Smooth muscle cell (in vitro differentiated cells): Measurements from ENCODE around the gene CA11. TPM values are rescaled to one million over a fixed set of nuclear protein-coding genes. Genes with fewer than 3 reads are reported as not detected.

Experiments
- DNase-seq: peaks from one replicate; lab custom pipeline; 2025; ENCODE audit not compliant: unreplicated experiment; lab: John Stamatoyannopoulos, UW
- H2AFZ ChIP-seq: fragments of 200-600 bp; sonication (generic); 2 replicates; pipeline ENCODE4 v1.6.0; 2016; ENCODE audit warnings: antibody characterized with exemption, low read depth, mild to moderate bottlenecking
- H3F3A ChIP-seq: fragments of 200-600 bp; sonication (generic); 2 replicates; pipeline ENCODE4 v1.6.0; 2017; ENCODE audit warnings: antibody characterized with exemption, low read depth
- H3K27ac ChIP-seq: fragments of 200-600 bp; sonication (generic); 2 replicates; pipeline ENCODE4 v1.5.1; 2016; ENCODE audit warnings: low read depth, mild to moderate bottlenecking
- H3K27me3 ChIP-seq: fragments of 200-600 bp; sonication (generic); 2 replicates; pipeline ENCODE4 v1.6.1; 2016; ENCODE audit warnings: low read depth, mild to moderate bottlenecking
- H3K36me3 ChIP-seq: fragments of 200-600 bp; sonication (generic); 2 replicates; pipeline ENCODE4 v1.5.1; 2016; ENCODE audit warnings: low read depth
- H3K4me1 ChIP-seq: fragments of 200-600 bp; sonication (generic); 2 replicates; pipeline ENCODE4 v1.5.1; 2016; ENCODE audit warnings: low read depth
- H3K4me2 ChIP-seq: fragments of 200-600 bp; sonication (generic); 2 replicates; pipeline ENCODE4 v1.6.0; 2016; ENCODE audit warnings: mild to moderate bottlenecking
- H3K4me3 ChIP-seq: fragments of 200-600 bp; sonication (generic); 2 replicates; pipeline ENCODE4 v1.5.1; 2016; ENCODE audit warnings: mild to moderate bottlenecking
- H3K79me2 ChIP-seq: fragments of 200-600 bp; sonication (generic); 2 replicates; pipeline ENCODE4 v1.6.0; 2016; ENCODE audit warnings: low read depth, mild to moderate bottlenecking
- H3K9ac ChIP-seq: fragments of 200-600 bp; sonication (generic); 2 replicates; pipeline ENCODE4 v1.6.0; 2016; ENCODE audit warnings: low read depth
- H3K9me3 ChIP-seq: fragments of 200-600 bp; sonication (generic); replicated peaks from 2 replicates; pipeline ENCODE4 v1.5.1; 2016; ENCODE audit warnings: low read depth
- H4K20me1 ChIP-seq: fragments of 200-600 bp; sonication (generic); 2 replicates; pipeline ENCODE4 v1.6.0; 2016; ENCODE audit warnings: low read depth
- WGBS: methylation state at CpG from one replicate; pipeline ENCODE4 v1.1.7; 2016; ENCODE audit warnings: low lambda C conversion rate; 5-methylcytosine and 5-hydroxymethylcytosine counted together
- polyA plus RNA-seq: library from polyadenylated mRNA; unstranded; fragments of >200 nt; fragmentation: Nextera tagmentation; extraction: Ambion mirVana; gene quantifications from 2 replicates; pipeline ENCODE4 v1.2.1, GENCODE V29; 2016
- total RNA-seq: library from RNA; depleted of rRNA; stranded (reverse); fragments of >200 nt; gene quantifications from 2 replicates; pipeline ENCODE4 v1.2.3, GENCODE V29; 2014
- TF ChIP-seq, protein P1 (sequence below): fragments of 200-600 bp; sonication (generic); IDR thresholded peaks from 2 replicates; pipeline ENCODE4 v1.5.1; 2017; ENCODE audit warnings: borderline replicate concordance, mild to moderate bottlenecking, antibody characterized with exemption; ENCODE audit not compliant: insufficient read depth, poor library complexity, severe bottlenecking

CA11 gene
- total and polyA plus RNA-seq, 2 experiments from 2014 or later, result 0.09 to 6.9 TPM

GRCh38 chr19:48670699-48671445 lies 24.9 kb upstream of the CA11 start:
- H3K4me2 ChIP-seq, result no peak overlapping the region
- WGBS, result 83% methylated on average over 21 of the region's 21 CpGs
- peaks cover 7% of the 10 kb centered on the region for H3K4me1 ChIP-seq
- no peaks in the 10 kb centered on the region for H3K36me3 ChIP-seq
- no peaks in the 10 kb centered on the region for H3K79me2 ChIP-seq
- no peak overlapping the region for H2AFZ ChIP-seq
- H3K9ac ChIP-seq, result no peak overlapping the region
- no peaks in the 10 kb centered on the region for H3K27me3 ChIP-seq
- no peaks in the 10 kb centered on the region for H4K20me1 ChIP-seq
- H3K4me3 ChIP-seq, result no peak overlapping the region
- no peaks in the 10 kb centered on the region for H3K9me3 ChIP-seq
- H3K27ac ChIP-seq, result no peak overlapping the region
- TF ChIP-seq, protein P1, sequence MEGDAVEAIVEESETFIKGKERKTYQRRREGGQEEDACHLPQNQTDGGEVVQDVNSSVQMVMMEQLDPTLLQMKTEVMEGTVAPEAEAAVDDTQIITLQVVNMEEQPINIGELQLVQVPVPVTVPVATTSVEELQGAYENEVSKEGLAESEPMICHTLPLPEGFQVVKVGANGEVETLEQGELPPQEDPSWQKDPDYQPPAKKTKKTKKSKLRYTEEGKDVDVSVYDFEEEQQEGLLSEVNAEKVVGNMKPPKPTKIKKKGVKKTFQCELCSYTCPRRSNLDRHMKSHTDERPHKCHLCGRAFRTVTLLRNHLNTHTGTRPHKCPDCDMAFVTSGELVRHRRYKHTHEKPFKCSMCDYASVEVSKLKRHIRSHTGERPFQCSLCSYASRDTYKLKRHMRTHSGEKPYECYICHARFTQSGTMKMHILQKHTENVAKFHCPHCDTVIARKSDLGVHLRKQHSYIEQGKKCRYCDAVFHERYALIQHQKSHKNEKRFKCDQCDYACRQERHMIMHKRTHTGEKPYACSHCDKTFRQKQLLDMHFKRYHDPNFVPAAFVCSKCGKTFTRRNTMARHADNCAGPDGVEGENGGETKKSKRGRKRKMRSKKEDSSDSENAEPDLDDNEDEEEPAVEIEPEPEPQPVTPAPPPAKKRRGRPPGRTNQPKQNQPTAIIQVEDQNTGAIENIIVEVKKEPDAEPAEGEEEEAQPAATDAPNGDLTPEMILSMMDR, result no peak
- no peaks in the 10 kb centered on the region for H3F3A ChIP-seq
- no peak for DNase-seq

GRCh38 chr19:48669903-48670668 lies 24.1 kb upstream of the CA11 start:
- peaks cover 7% of the 10 kb centered on the region for H3K4me1 ChIP-seq
- TF ChIP-seq, protein P1, result no peak
- no peak for DNase-seq
- no peak overlapping the region for H2AFZ ChIP-seq
- no peaks in the 10 kb centered on the region for H3F3A ChIP-seq
- H3K36me3 ChIP-seq, result no peaks in the 10 kb centered on the region
- no peaks in the 10 kb centered on the region for H3K79me2 ChIP-seq
- no peak overlapping the region for H3K4me2 ChIP-seq
- H3K4me3 ChIP-seq, result no peak overlapping the region
- H4K20me1 ChIP-seq, result no peaks in the 10 kb centered on the region
- H3K9me3 ChIP-seq, result no peaks in the 10 kb centered on the region
- H3K9ac ChIP-seq, result no peak overlapping the region
- H3K27me3 ChIP-seq, result no peaks in the 10 kb centered on the region
- 96% methylated on average over 17 of the region's 26 CpGs for WGBS
- no peak overlapping the region for H3K27ac ChIP-seq

DNA sequence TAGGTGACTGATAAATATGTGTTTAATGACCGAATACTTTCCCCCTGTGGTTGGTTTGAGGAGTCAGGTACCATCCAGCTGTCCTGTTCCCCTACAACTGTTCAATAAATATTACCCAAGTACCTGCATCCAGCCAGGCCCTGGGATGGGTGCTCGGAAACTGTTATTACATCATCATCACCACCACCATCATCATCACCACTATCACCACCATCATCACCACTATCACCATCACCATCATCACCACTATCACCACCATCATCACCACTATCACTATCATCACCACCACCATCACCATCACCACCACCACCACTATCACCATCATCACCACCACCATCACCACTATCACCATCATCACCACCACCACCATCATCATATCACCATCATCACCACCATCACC lies 22.8 kb upstream of the CA11 start:
- H3K36me3 ChIP-seq, result no peaks in the 10 kb centered on the region
- TF ChIP-seq, protein P1, result no peak
- H3K9me3 ChIP-seq, result no peaks in the 10 kb centered on the region
- no peaks in the 10 kb centered on the region for H3K27me3 ChIP-seq
- WGBS, result 100% methylated on average over 2 of the region's 2 CpGs
- no peaks in the 10 kb centered on the region for H3F3A ChIP-seq
- H3K4me2 ChIP-seq, result no peak overlapping the region
- H3K4me3 ChIP-seq, result no peak overlapping the region
- H2AFZ ChIP-seq, result no peak overlapping the region
- H3K4me1 ChIP-seq, result peaks cover 6% of the 10 kb centered on the region
- H3K9ac ChIP-seq, result no peak overlapping the region
- no peak overlapping the region for H3K27ac ChIP-seq
- no peaks in the 10 kb centered on the region for H4K20me1 ChIP-seq
- no peaks in the 10 kb centered on the region for H3K79me2 ChIP-seq
- DNase-seq, result no peak

DNA sequence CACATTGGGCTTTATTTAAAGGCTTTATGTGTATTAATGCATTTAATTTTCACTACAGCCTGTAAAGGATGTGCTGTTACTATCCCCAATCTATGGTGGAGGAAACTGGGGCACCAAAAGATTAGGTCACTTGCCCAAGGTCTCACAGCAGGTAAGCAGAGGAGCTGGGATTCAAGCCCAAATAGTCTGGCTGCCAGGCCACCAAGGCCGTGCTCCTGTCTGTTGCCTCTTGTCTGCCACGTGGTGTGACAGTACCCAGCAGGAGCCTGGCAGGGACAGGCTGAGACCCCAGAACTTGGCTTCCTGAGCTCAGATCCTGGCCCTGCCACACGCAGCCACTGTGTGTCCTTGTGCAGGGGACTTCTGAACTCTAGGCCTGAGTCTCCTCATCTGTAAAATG lies 22.3 kb upstream of the CA11 start:
- H3K27me3 ChIP-seq, result no peaks in the 10 kb centered on the region
- H4K20me1 ChIP-seq, result no peaks in the 10 kb centered on the region
- no peaks in the 10 kb centered on the region for H3K9me3 ChIP-seq
- H3K4me3 ChIP-seq, result no peak overlapping the region
- no peak overlapping the region for H3K27ac ChIP-seq
- H3K79me2 ChIP-seq, result no peaks in the 10 kb centered on the region
- TF ChIP-seq, protein P1, result no peak
- no peaks in the 10 kb centered on the region for H3K36me3 ChIP-seq
- WGBS, result 93% methylated on average over 3 of the region's 3 CpGs
- no peaks in the 10 kb centered on the region for H3F3A ChIP-seq
- no peak overlapping the region for H2AFZ ChIP-seq
- H3K9ac ChIP-seq, result no peak overlapping the region
- no peak for DNase-seq
- peaks cover 2% of the 10 kb centered on the region for H3K4me1 ChIP-seq
- H3K4me2 ChIP-seq, result no peak overlapping the region
